Endothelial cell of umbilical vein (primary cell): Measurements from ENCODE around the gene ZNF639. TPM values are rescaled to one million over a fixed set of nuclear protein-coding genes. Genes with fewer than 3 reads are reported as not detected.

Experiments used
- BruUV-seq: library from RNA; stranded (reverse); fragments of 400-500 nt; replicated peaks from 2 replicates; lab custom pipeline; 2021; lab: Mats Ljungman, UMichigan
- CTCF ChIA-PET: fragments of 300-600, 350-600 bp; sonication (Branson Sonifier 250); formaldehyde crosslinking; loops from one replicate; lab custom pipeline; 2021; ENCODE audit warnings: antibody characterized with exemption, inconsistent platforms; lab: Charles Lee
- POLR2A ChIA-PET: fragments of 300-600, 350-600 bp; sonication (Branson Sonifier 250); formaldehyde crosslinking; loops from one replicate; lab custom pipeline; 2021; ENCODE audit warnings: antibody characterized with exemption, inconsistent platforms; lab: Charles Lee
- DNase-seq: peaks from one replicate; pipeline ENCODE4 v3.0.0-alpha.2; 2011; ENCODE audit warnings: low read depth, low spot score
- FAIRE-seq: peaks from 2 replicates; lab custom pipeline; 2011; peaks lifted over from hg19 to GRCh38; lab: Jason Lieb, UNC
- H2AFZ ChIP-seq: 2 replicates; pipeline ENCODE4 v1.6.0; 2012; ENCODE audit warnings: low read depth, low read length, control low read depth, inconsistent platforms
- H3K27ac ChIP-seq: 2 replicates; pipeline ENCODE4 v1.5.1; 2011; ENCODE audit warnings: low read depth, mild to moderate bottlenecking, control low read depth, low read length, moderate library complexity; ENCODE audit not compliant: insufficient read depth
- H3K27me3 ChIP-seq, 2 experiments: 2 replicates each; pipeline versions ENCODE4 v1.6.0 to v1.6.1; 2011; ENCODE audit warnings: low read length in 2 of 2, mixed read lengths in 1 of 2; ENCODE audit not compliant: control insufficient read depth in 2 of 2, insufficient read depth in 2 of 2
- H3K36me3 ChIP-seq, 2 experiments: 2 replicates in 1 of 2; 3 replicates in 1 of 2; pipeline ENCODE4 v1.5.1; 2011; ENCODE audit warnings: low read length in 2 of 2, mild to moderate bottlenecking in 1 of 2, moderate library complexity in 1 of 2; ENCODE audit not compliant: control insufficient read depth in 2 of 2, insufficient read depth in 2 of 2; ENCODE audit errors: extremely low read depth in 1 of 2
- H3K4me1 ChIP-seq: 3 replicates; pipeline ENCODE4 v1.5.1; 2011; ENCODE audit warnings: mild to moderate bottlenecking, low read length; ENCODE audit not compliant: control insufficient read depth, insufficient read depth; ENCODE audit errors: extremely low read depth
- H3K4me2 ChIP-seq: 2 replicates; pipeline ENCODE4 v1.6.1; 2011; ENCODE audit warnings: low read length, control low read depth, mixed read lengths; ENCODE audit not compliant: insufficient read depth
- H3K4me3 ChIP-seq, 3 experiments: fragments of 200-600 bp in 1 of 3; sonication (generic), shearing (Covaris generic) in 1 of 3; replicated peaks in 1 of 3; 2 replicates each; pipeline ENCODE4 v1.5.1; 2011 to 2016; ENCODE audit warnings: control low read depth in 3 of 3, low read length in 3 of 3, mild to moderate bottlenecking in 2 of 3, inconsistent platforms in 1 of 3, low read depth in 1 of 3, moderate library complexity in 1 of 3; ENCODE audit not compliant: insufficient read depth in 1 of 3
- H3K79me2 ChIP-seq: 2 replicates; pipeline ENCODE4 v1.6.0; 2012; ENCODE audit warnings: low read length, inconsistent platforms; ENCODE audit not compliant: control insufficient read depth, insufficient read depth
- H3K9ac ChIP-seq: replicated peaks from 2 replicates; pipeline ENCODE3; 2011; ENCODE audit warnings: low read length, control low read depth; ENCODE audit not compliant: insufficient read depth; ENCODE audit errors: extremely low read depth
- H3K9me1 ChIP-seq: replicated peaks from 3 replicates; pipeline ENCODE4 v1.6.0; 2011; ENCODE audit warnings: mild to moderate bottlenecking, low read length; ENCODE audit not compliant: control insufficient read depth, insufficient read depth; ENCODE audit errors: extremely low read depth
- H3K9me3 ChIP-seq: replicated peaks from 2 replicates; pipeline ENCODE4 v1.5.1; 2012; ENCODE audit warnings: low read length, inconsistent platforms; ENCODE audit not compliant: control insufficient read depth, insufficient read depth
- H4K20me1 ChIP-seq: replicated peaks from 2 replicates; pipeline ENCODE3; 2011; ENCODE audit warnings: mild to moderate bottlenecking, low read length; ENCODE audit not compliant: control insufficient read depth, insufficient read depth; ENCODE audit errors: extremely low read depth
- CTCF ChIP-seq, 2 donors: IDR thresholded peaks; 1 replicate in 1 of 2; 2 replicates in 1 of 2; pipeline ENCODE4 v1.5.1; 2011; ENCODE audit warnings: low read length in 2 of 2, mild to moderate bottlenecking in 2 of 2, moderate library complexity in 2 of 2, control low read depth in 1 of 2, inconsistent platforms in 1 of 2, low read depth in 1 of 2; ENCODE audit not compliant: insufficient read depth in 1 of 2; ENCODE audit errors: extremely low read depth in 1 of 2
- EZH2 ChIP-seq: IDR thresholded peaks from 2 replicates; pipeline ENCODE4 v1.6.1; 2012; ENCODE audit warnings: borderline replicate concordance, low read depth, mild to moderate bottlenecking, moderate library complexity, low read length, inconsistent platforms; ENCODE audit not compliant: severe bottlenecking
- FOS ChIP-seq: IDR thresholded peaks from 2 replicates; pipeline ENCODE4 v1.6.1; 2011; ENCODE audit warnings: mild to moderate bottlenecking, low read length, moderate library complexity, borderline replicate concordance; ENCODE audit not compliant: insufficient read depth
- GATA2 ChIP-seq: IDR thresholded peaks from 2 replicates; pipeline ENCODE4 v1.7.0; 2011; ENCODE audit warnings: low read depth, mild to moderate bottlenecking, moderate library complexity, mixed read lengths, low read length; ENCODE audit not compliant: insufficient read length, insufficient read depth
- JUN ChIP-seq: IDR thresholded peaks from 2 replicates; pipeline ENCODE4 v1.6.1; 2011; ENCODE audit warnings: borderline replicate concordance, low read depth; ENCODE audit not compliant: insufficient read length, insufficient read depth
- MAX ChIP-seq: IDR thresholded peaks from 2 replicates; pipeline ENCODE4 v1.6.1; 2011; ENCODE audit not compliant: insufficient read depth, insufficient read length
- MYC ChIP-seq: IDR thresholded peaks from one replicate; pipeline ENCODE4 v1.6.1; 2011; ENCODE audit warnings: mild to moderate bottlenecking, low read depth, low read length
- POLR2A ChIP-seq: IDR thresholded peaks from 2 replicates; pipeline ENCODE4 v1.6.1; 2012; ENCODE audit warnings: low read depth, mild to moderate bottlenecking, control low read depth, low read length
- POLR2AphosphoS5 ChIP-seq: IDR thresholded peaks from 2 replicates; pipeline ENCODE4 v1.6.1; 2012; ENCODE audit warnings: low read depth, mild to moderate bottlenecking, control low read depth, low read length, moderate library complexity; ENCODE audit not compliant: insufficient read depth
- dilution Hi-C: fragments of 300-500 bp; cut with MboI; formaldehyde crosslinking; loops from one replicate; pipeline ENCODE4 v1.15.0; 2019; ENCODE audit warnings: low sequenced_read_pairs; ENCODE audit not compliant: extremely low pct_ligation_motif_present
- intact Hi-C: fragments of 100-400 bp; cut with micrococcal nuclease; formaldehyde crosslinking; loops from one replicate; pipeline ENCODE4 v1.10.0; 2022
- polyA plus RNA-seq, 4 experiments: library from polyadenylated mRNA; depleted of rRNA in 3 of 4; stranded (reverse) in 3 of 4; unstranded in 1 of 4; fragments of >200 nt; gene quantifications; 2 replicates each; pipeline versions ENCODE4 v1.2.1 to v1.2.3, GENCODE V29; 2011 to 2012; ENCODE audit warnings: missing spikeins in 1 of 4
- total RNA-seq: library from RNA; stranded (reverse); gene quantifications from 2 replicates; pipeline ENCODE4 v1.2.3, GENCODE V29; 2021

The ZNF639 gene
- total and polyA plus RNA-seq, 2 donors (not counting 3 experiments of a cell fraction or from before 2014, with no cell fraction given): 8.0 to 30.5 TPM

- DNase-seq (no peak), FAIRE-seq (no peak)
- H3K27me3 ChIP-seq: no peaks in the 10 kb centered on the region
- H4K20me1 ChIP-seq: no peaks in the 10 kb centered on the region
- dilution Hi-C loops (no loop called here), intact Hi-C loops (no loop called here)
- no peaks in the 10 kb centered on the region for H3K36me3 ChIP-seq
- H2AFZ ChIP-seq: no peak overlapping the region
- H3K79me2 ChIP-seq: no peaks in the 10 kb centered on the region
- POLR2A ChIA-PET: no interaction called here
- BruUV-seq: no TSS peak
- no peak overlapping the region for H3K27ac ChIP-seq
- no peak for TF ChIP-seq EZH2
- TF ChIP-seq FOS: no peak
- TF ChIP-seq MAX: no peak
- no peak for TF ChIP-seq CTCF (IDR thresholded peaks at IDR 0.05; ENCODE audit: extremely low read depth in 1 of 2, insufficient read depth in 1 of 2, low read depth in 1 of 2, low read length in 2 of 2)
- no peak for TF ChIP-seq JUN
- TF ChIP-seq MYC: no peak
- TF ChIP-seq POLR2A: no peak
- no peak for TF ChIP-seq POLR2AphosphoS5
- TF ChIP-seq GATA2: no peak
- no peak overlapping the region for H3K4me2 ChIP-seq
- no peaks in the 10 kb centered on the region for H3K4me1 ChIP-seq
- CTCF ChIA-PET: interaction anchor here (1.2 to 1.7 kb wide), 3 partner anchors 11 to 295 kb away, joined by 3 to 6 read pairs (median 4); no protein-coding TSS in a partner anchor
- H3K9me1 ChIP-seq: no peaks in the 10 kb centered on the region
- no peak overlapping the region for H3K4me3 ChIP-seq
- H3K9ac ChIP-seq: no peak overlapping the region
- H3K9me3 ChIP-seq: no peaks in the 10 kb centered on the region
Observed at GRCh38 chr3:179309225-179310078, 13.4 kb upstream of the ZNF639 start.
